TTC549 (cell line): Measurements from ENCODE around the gene REV3L.
A peak's percentile ranks its signal among the peaks of the same experiment; 100 is the strongest.
"Not testable (repeated sequence)": the region's sequence is repeated elsewhere in the genome, so short reads cannot be mapped to it uniquely, and the experiment has no call there.

Source experiments
- FAIRE-seq: peaks from 2 replicates; lab custom pipeline; 2012; peaks lifted over from hg19 to GRCh38; lab: Jason Lieb, UNC

REV3L gene

GRCh38 chr6:111300938-111301800 lies 181.8 kb downstream of the REV3L start:
- FAIRE-seq: peak; percentile 74

- no peak for FAIRE-seq
Observed at GRCh38 chr6:111297776-111298175, 185.2 kb downstream of the REV3L start.

- FAIRE-seq: no peak
Observed at GRCh38 chr6:111294374-111294967, 188.5 kb downstream of the REV3L start.

- no peak for FAIRE-seq
Observed at GRCh38 chr6:111291336-111292259, 191.4 kb downstream of the REV3L start.

- not testable (repeated sequence) for FAIRE-seq
Observed at GRCh38 chr6:111290689-111291335, 192.2 kb downstream of the REV3L start.

GRCh38 chr6:111284356-111284755 lies 198.7 kb downstream of the REV3L start:
- FAIRE-seq: not testable (repeated sequence)

GRCh38 chr6:111283707-111284106 lies 199.3 kb downstream of the REV3L start:
- FAIRE-seq: no peak

- FAIRE-seq: no peak
Observed at GRCh38 chr6:111282515-111282914, 200.5 kb downstream of the REV3L start.

GRCh38 chr6:111280445-111280955 lies 202.5 kb downstream of the REV3L start:
- no peak for FAIRE-seq

- no peak for FAIRE-seq
Observed at GRCh38 chr6:111278731-111279130, 204.3 kb downstream of the REV3L start.

- FAIRE-seq: no peak
Observed at GRCh38 chr6:111277819-111278218, 205.2 kb downstream of the REV3L start.

- no peak for FAIRE-seq
Observed at GRCh38 chr6:111276736-111277135, 206.3 kb downstream of the REV3L start.

GRCh38 chr6:111276335-111276734 lies 206.7 kb downstream of the REV3L start:
- no peak for FAIRE-seq

GRCh38 chr6:111274593-111275217 lies 208.3 kb downstream of the REV3L start:
- no peak for FAIRE-seq

- FAIRE-seq: no peak
Observed at GRCh38 chr6:111270121-111270520, 212.9 kb downstream of the REV3L start.

GRCh38 chr6:111269401-111269970 lies 213.5 kb downstream of the REV3L start:
- no peak for FAIRE-seq

GRCh38 chr6:111267764-111268333 lies 215.2 kb downstream of the REV3L start:
- no peak for FAIRE-seq

GRCh38 chr6:111266276-111266675 lies 216.7 kb downstream of the REV3L start:
- FAIRE-seq: no peak

- FAIRE-seq: no peak
Observed at GRCh38 chr6:111265842-111266241, 217.2 kb downstream of the REV3L start.

GRCh38 chr6:111263837-111264236 lies 219.2 kb downstream of the REV3L start:
- no peak for FAIRE-seq
